Lower leg skin (tissue), 3 donors: ENCODE data around the gene MAN1C1.
"Not testable (repeated sequence)": the region's sequence is repeated elsewhere in the genome, so short reads cannot be mapped to it uniquely, and the experiment has no call there.

Experiments
- POLR2A ChIP-seq, 2 donors: fragments of 450-650 bp; IDR thresholded peaks; one replicate each; pipeline ENCODE4 v1.6.1; 2016 to 2017; ENCODE audit warnings: antibody characterized with exemption in 2 of 2, mild to moderate bottlenecking in 1 of 2, moderate library complexity in 1 of 2
- TF ChIP-seq, protein P1 (sequence below), 3 donors: fragments of 450-650 bp; IDR thresholded peaks; one replicate each; pipeline ENCODE4 v1.5.1; 2016; ENCODE audit warnings: antibody characterized with exemption in 3 of 3, mild to moderate bottlenecking in 3 of 3, moderate library complexity in 2 of 3

DNA sequence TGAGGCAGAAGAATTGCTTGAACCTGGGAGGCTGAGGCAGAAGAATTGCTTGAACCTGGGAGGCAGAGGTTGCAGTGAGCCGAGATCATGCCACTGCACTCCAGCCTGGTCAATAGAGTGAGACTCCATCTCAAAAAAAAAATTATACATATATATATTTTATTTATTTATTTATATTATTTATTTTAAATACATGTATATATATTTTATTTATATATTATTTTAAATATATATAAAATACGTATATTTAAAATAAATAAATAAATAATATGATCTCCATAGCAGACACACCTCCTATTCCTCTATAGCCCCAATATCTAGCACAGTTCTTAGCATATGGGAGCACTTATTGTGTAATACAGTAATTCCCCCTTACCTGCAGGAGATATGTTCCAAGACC is 46.4 kb downstream of the MAN1C1 start:
- TF ChIP-seq, protein P1, sequence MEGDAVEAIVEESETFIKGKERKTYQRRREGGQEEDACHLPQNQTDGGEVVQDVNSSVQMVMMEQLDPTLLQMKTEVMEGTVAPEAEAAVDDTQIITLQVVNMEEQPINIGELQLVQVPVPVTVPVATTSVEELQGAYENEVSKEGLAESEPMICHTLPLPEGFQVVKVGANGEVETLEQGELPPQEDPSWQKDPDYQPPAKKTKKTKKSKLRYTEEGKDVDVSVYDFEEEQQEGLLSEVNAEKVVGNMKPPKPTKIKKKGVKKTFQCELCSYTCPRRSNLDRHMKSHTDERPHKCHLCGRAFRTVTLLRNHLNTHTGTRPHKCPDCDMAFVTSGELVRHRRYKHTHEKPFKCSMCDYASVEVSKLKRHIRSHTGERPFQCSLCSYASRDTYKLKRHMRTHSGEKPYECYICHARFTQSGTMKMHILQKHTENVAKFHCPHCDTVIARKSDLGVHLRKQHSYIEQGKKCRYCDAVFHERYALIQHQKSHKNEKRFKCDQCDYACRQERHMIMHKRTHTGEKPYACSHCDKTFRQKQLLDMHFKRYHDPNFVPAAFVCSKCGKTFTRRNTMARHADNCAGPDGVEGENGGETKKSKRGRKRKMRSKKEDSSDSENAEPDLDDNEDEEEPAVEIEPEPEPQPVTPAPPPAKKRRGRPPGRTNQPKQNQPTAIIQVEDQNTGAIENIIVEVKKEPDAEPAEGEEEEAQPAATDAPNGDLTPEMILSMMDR (IDR thresholded peaks at IDR 0.05): not testable (repeated sequence)
- not testable (repeated sequence) for TF ChIP-seq POLR2A (IDR thresholded peaks at IDR 0.05)
